Uterus (tissue), 4 donors: Measurements from ENCODE around the gene ALOX12. TPM values are rescaled to one million over a fixed set of nuclear protein-coding genes. Genes with fewer than 3 reads are reported as not detected.

Experiments
- DNase-seq, 2 donors: peaks; one replicate each; pipeline ENCODE4 v3.0.0-alpha.2; 2019 to 2020
- H3K27ac ChIP-seq, 2 donors: fragments of 200-600 bp; sonication (generic); 1 replicate in 1 of 2; 2 replicates in 1 of 2; pipeline ENCODE4 v1.5.1; 2016 to 2018
- H3K27me3 ChIP-seq, 2 donors: fragments of 200-600 bp; sonication (generic); one replicate each; pipeline ENCODE4 v1.5.1; 2018 to 2019; ENCODE audit warnings: control low read depth in 1 of 2
- H3K36me3 ChIP-seq, 2 donors: fragments of 200-600 bp; sonication (generic); one replicate each; pipeline ENCODE4 v1.5.1; 2019; ENCODE audit warnings: control low read depth in 1 of 2
- H3K4me1 ChIP-seq, 2 donors: fragments of 200-600 bp; sonication (generic); one replicate each; pipeline ENCODE4 v1.5.1; 2018 to 2019; ENCODE audit warnings: control low read depth in 1 of 2
- H3K4me3 ChIP-seq, 2 donors: fragments of 200-600 bp; sonication (generic); 1 replicate in 1 of 2; 2 replicates in 1 of 2; pipeline ENCODE4 v1.5.1; 2018 to 2019; ENCODE audit warnings: mild to moderate bottlenecking in 1 of 2
- H3K9me3 ChIP-seq, 2 donors: fragments of 200-600 bp; sonication (generic); one replicate each; pipeline ENCODE4 v1.5.1; 2019; ENCODE audit warnings: control low read depth in 1 of 2
- POLR2A ChIP-seq, 2 donors: fragments of 450-650 bp; IDR thresholded peaks; one replicate each; pipeline ENCODE4 v1.6.1; 2016; ENCODE audit warnings: antibody characterized with exemption in 2 of 2, mild to moderate bottlenecking in 1 of 2, moderate library complexity in 1 of 2
- intact Hi-C: fragments of 100-400 bp; cut with DNase I; formaldehyde crosslinking; loops from one replicate; pipeline ENCODE4 v1.15.1; 2023; ENCODE audit warnings: low total_unique reads
- microRNA counts, 2 donors: library from miRNA; unstranded; fragments of <30 nt; microRNA quantifications; one replicate each; lab custom pipeline; 2016 to 2017
- small RNA-seq: library from RNA; depleted of rRNA; stranded (forward); fragments of <200 nt; gene quantifications from one replicate; pipeline ENCODE3, GENCODE V24; 2016
- total RNA-seq, 4 donors: library from RNA; depleted of rRNA in 3 of 4; stranded (reverse); fragments of >200 nt in 3 of 4; gene quantifications; one replicate each; pipeline versions ENCODE4 v1.1.0 to v1.2.4, GENCODE V29; 2014 to 2023
- TF ChIP-seq, protein P1 (sequence below), 4 experiments: fragments of 200-600 bp in 2 of 4; fragments of 450-650 bp in 2 of 4; sonication (generic) in 2 of 4; IDR thresholded peaks; one replicate each; pipeline ENCODE4 v1.5.1; 2016 to 2019; ENCODE audit warnings: antibody characterized with exemption in 4 of 4, mild to moderate bottlenecking in 2 of 4, moderate library complexity in 1 of 4
- donor health status: DM: yes; HTN: yes; CAD: no.

Gene ALOX12
- total RNA-seq, 4 donors from 2014 or later = 0.14 to 0.34 TPM; not detected in 2

DNA sequence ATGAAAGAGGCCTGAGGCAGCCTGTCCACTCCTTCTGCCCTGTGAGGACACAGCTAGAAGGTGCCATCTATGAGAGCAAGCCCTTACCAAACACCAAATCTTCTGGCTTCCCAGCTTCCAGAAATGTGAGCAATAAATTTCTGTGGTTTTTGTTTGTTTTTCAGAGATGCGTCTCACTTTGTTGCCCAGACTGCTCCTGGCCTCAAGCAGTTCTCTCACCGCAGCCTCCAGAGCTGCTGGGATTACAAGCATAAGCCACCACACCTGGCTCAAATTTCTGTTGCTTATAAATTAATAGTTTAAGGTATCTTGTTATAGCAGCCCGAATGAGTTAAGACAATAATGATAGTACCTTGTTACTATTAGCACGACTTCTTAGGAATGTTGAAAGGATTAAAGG is 60.5 kb downstream of the ALOX12 start:
- no peak overlapping the region for H3K4me3 ChIP-seq
- intact Hi-C loops = loop anchor here (10.0 kb wide), 1 partner anchor 238 kb away; the partner anchor contains the start of gene YBX2
- TF ChIP-seq, protein P1, sequence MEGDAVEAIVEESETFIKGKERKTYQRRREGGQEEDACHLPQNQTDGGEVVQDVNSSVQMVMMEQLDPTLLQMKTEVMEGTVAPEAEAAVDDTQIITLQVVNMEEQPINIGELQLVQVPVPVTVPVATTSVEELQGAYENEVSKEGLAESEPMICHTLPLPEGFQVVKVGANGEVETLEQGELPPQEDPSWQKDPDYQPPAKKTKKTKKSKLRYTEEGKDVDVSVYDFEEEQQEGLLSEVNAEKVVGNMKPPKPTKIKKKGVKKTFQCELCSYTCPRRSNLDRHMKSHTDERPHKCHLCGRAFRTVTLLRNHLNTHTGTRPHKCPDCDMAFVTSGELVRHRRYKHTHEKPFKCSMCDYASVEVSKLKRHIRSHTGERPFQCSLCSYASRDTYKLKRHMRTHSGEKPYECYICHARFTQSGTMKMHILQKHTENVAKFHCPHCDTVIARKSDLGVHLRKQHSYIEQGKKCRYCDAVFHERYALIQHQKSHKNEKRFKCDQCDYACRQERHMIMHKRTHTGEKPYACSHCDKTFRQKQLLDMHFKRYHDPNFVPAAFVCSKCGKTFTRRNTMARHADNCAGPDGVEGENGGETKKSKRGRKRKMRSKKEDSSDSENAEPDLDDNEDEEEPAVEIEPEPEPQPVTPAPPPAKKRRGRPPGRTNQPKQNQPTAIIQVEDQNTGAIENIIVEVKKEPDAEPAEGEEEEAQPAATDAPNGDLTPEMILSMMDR (IDR thresholded peaks at IDR 0.05) = no peak
- no peak for TF ChIP-seq POLR2A (IDR thresholded peaks at IDR 0.05)
- H3K4me1 ChIP-seq = no peaks in the 10 kb centered on the region
- H3K9me3 ChIP-seq = no peaks in the 10 kb centered on the region
- no peaks in the 10 kb centered on the region for H3K36me3 ChIP-seq
- no peaks in the 10 kb centered on the region for H3K27me3 ChIP-seq
- no peak overlapping the region for H3K27ac ChIP-seq
- DNase-seq = no peak

DNA sequence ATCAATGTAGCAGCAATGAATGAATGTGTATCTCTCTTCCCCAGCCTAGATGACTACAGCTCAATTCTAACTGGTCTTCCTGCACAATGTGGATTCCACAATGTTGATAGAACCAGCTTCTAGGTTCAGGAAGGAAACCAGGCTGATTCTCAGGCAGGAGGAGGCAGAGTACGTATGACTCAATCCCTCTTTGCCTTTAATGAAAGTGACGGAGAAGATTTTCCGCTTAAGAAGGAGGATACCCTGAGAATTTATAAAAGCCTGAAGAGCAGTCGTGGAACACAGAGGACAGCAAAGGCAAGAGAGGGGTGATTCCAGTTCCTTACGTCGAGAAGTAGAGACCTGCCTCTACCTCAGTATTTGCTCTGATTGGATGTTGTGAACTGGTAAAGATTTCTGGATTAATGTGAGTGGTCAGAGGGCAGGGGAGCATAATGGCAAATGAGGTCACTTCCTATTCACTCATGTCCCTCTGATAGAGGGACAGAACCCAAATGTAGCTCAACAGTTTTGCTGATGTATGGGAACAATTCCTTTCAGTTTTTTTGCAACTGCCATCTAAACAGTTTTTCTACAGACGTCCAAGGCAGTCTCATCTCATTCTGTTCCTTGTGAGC is 63.1 kb downstream of the ALOX12 start:
- intact Hi-C loops = loop anchor here (10.0 kb wide), 1 partner anchor 236 kb away; the partner anchor contains the start of gene YBX2
- Histone ChIP-seq H3K36me3 (no peaks in the 10 kb centered on the region), H3K27me3 (no peaks in the 10 kb centered on the region), H3K4me1 (no peaks in the 10 kb centered on the region), H3K27ac (no peak overlapping the region), H3K4me3 (no peak overlapping the region), H3K9me3 (no peaks in the 10 kb centered on the region)
- no peak for TF ChIP-seq POLR2A (IDR thresholded peaks at IDR 0.05)
- TF ChIP-seq, protein P1 (IDR thresholded peaks at IDR 0.05) = no peak
- no peak for DNase-seq

MicroRNA genes within 50 kb of the gene (microRNA counts, 767-probe panel; counts per million panel counts)
- microRNA hsa-miR-195-5p (lab: Ali Mortazavi, UCI) (7,101 to 8,619 counts per million in 2 donors), microRNA hsa-miR-497-5p (lab: Ali Mortazavi, UCI) (5,525 to 6,294 counts per million in 2 donors)

Small RNA genes within 50 kb of the gene (small RNA-seq; reads per million reads assigned to genes)
- not detected for gene AC120057.1

Other genes with a start within 250 kb of the ALOX12 start
- gene XAF1, start 240.0 kb upstream of the ALOX12 start, total RNA-seq = 100 to 1,000 TPM in 1 of 4 donors, 10 to 100 TPM in 3; 16.5 to 139 (median 63.9) TPM
- 1 to 10 TPM in 2 of 4 donors, under 1 TPM in 1, not detected in 1; 0.76 to 4.7 (median 2.0) TPM for gene FBXO39, start 219.8 kb upstream of the ALOX12 start, total RNA-seq
- gene TEKT1, start 164.3 kb upstream of the ALOX12 start, total RNA-seq = 1 to 10 TPM in 1 of 4 donors, under 1 TPM in 1, not detected in 2; 0.12 to 2.4 TPM
- gene RNASEK, start 16.6 kb downstream of the ALOX12 start, total RNA-seq = 100 to 1,000 TPM in 2 of 4 donors, 10 to 100 TPM in 2; 30.8 to 153 (median 101) TPM
- 10 to 100 TPM in 3 of 4 donors, 1 to 10 TPM in 1; 9.7 to 32.8 (median 22.7) TPM for gene BCL6B, start 27.0 kb downstream of the ALOX12 start, total RNA-seq
- gene SLC16A13, start 40.0 kb downstream of the ALOX12 start, total RNA-seq = 1 to 10 TPM in 1 of 4 donors, under 1 TPM in 1, not detected in 2; 0.51 to 3.4 TPM
- 1 to 10 TPM in 1 of 4 donors, under 1 TPM in 3; 0.14 to 10.0 (median 0.85) TPM for gene SLC16A11, start 48.0 kb downstream of the ALOX12 start, total RNA-seq
- 1 to 10 TPM in 2 of 4 donors, not detected in 2; 1.5 to 3.5 TPM for gene CLEC10A, start 84.2 kb downstream of the ALOX12 start, total RNA-seq
- not detected for gene ASGR2, start 118.8 kb downstream of the ALOX12 start, total RNA-seq
- gene ASGR1, start 183.3 kb downstream of the ALOX12 start, total RNA-seq = 1 to 10 TPM in 2 of 4 donors, under 1 TPM in 1, not detected in 1; 0.77 to 3.2 (median 1.8) TPM
- gene DLG4, start 223.8 kb downstream of the ALOX12 start, total RNA-seq = 10 to 100 TPM; 22.8 to 64.0 (median 48.4) TPM
- 100 to 1,000 TPM; 167 to 800 (median 399) TPM for gene ACADVL, start 223.9 kb downstream of the ALOX12 start, total RNA-seq
- gene DVL2, start 238.5 kb downstream of the ALOX12 start, total RNA-seq = 10 to 100 TPM in 3 of 4 donors, 1 to 10 TPM in 1; 5.1 to 83.2 (median 53.5) TPM
- gene PHF23, start 243.4 kb downstream of the ALOX12 start, total RNA-seq = 10 to 100 TPM in 3 of 4 donors, 1 to 10 TPM in 1; 9.7 to 68.1 (median 29.7) TPM
- gene GABARAP, start 246.4 kb downstream of the ALOX12 start, total RNA-seq = 100 to 1,000 TPM; 220 to 467 (median 366) TPM